ENCODE results near the gene HEPN1. TPM values are rescaled to one million over a fixed set of nuclear protein-coding genes. Genes with fewer than 3 reads are reported as not detected.

The HEPN1 gene
- total RNA-seq, 1 experiment from 2014 or later = not detected

DNA sequence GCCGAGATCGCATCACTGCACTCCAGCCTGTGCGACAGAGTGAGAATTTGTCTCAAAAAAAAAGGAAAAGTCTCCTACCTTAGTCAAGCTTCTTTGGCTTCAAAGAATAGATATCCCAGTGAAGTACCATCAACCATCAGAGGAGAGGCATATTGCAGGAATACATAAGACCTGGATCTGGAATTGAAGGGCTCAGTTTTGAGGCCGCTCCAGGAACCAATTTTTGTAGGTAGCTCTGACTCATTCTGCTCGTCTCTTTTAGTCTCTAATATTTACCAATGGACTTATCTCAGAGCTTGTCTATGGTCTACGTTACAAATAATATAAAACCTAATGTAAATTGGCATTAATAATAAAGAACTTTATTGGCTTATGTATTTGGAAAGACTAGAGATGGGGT, 26.8 kb downstream of the HEPN1 start:
- CTCF ChIA-PET = no interaction called here
- no peak for TF ChIP-seq CTCF (IDR thresholded peaks at IDR 0.05; ENCODE audit: unreplicated experiment)
- Mint-ChIP-seq H3K27ac (ENCODE audit: unreplicated experiment) (no peak overlapping the region), H3K4me3 (ENCODE audit: low read depth, unreplicated experiment) (no peak overlapping the region), H3K4me1 (ENCODE audit: low read depth, unreplicated experiment) (no peaks in the 10 kb centered on the region), H3K27me3 (ENCODE audit: unreplicated experiment) (peaks cover 53% of the 10 kb centered on the region), H3K36me3 (ENCODE audit: insufficient read depth, unreplicated experiment) (no peaks in the 10 kb centered on the region), H3K9me3 (ENCODE audit: low read depth, unreplicated experiment) (no peaks in the 10 kb centered on the region)
- intact Hi-C loops (cut with micrococcal nuclease; ENCODE audit: unreplicated experiment) = no loop called here
- no peak for DNase-seq
- no TSS peak for BruUV-seq (replicated peaks)

DNA sequence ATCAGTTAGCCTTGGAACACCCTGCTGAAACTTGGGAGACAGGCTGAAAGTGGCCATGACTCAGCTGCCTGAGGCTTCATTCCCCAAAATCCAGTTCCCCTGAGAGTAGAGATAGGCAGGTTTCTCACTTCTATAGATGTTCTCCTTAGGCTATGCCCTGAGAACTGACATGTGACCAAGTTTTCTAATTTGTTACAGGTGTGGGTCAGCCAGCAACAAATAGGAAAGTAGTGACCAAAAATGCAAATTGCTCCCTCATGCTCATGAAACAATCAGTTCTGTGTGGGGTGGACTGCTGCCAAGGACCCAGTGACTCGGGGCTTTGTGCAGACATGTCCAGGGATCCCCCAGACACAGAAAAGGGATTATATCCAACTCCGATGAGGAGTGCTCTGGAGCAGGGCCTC, 27.7 kb downstream of the HEPN1 start:
- TF ChIP-seq CTCF (IDR thresholded peaks at IDR 0.05; ENCODE audit: unreplicated experiment) = no peak
- H3K27me3 Mint-ChIP-seq (ENCODE audit: unreplicated experiment) = peaks cover 51% of the 10 kb centered on the region
- intact Hi-C loops (cut with micrococcal nuclease; ENCODE audit: unreplicated experiment) = no loop called here
- CTCF ChIA-PET = no interaction called here
- no TSS peak for BruUV-seq (replicated peaks)
- H3K36me3 Mint-ChIP-seq (ENCODE audit: insufficient read depth, unreplicated experiment) = no peaks in the 10 kb centered on the region
- H3K27ac Mint-ChIP-seq (ENCODE audit: unreplicated experiment) = no peak overlapping the region
- H3K4me1 Mint-ChIP-seq (ENCODE audit: low read depth, unreplicated experiment) = no peaks in the 10 kb centered on the region
- DNase-seq = no peak
- no peak overlapping the region for H3K4me3 Mint-ChIP-seq (ENCODE audit: low read depth, unreplicated experiment)
- no peaks in the 10 kb centered on the region for H3K9me3 Mint-ChIP-seq (ENCODE audit: low read depth, unreplicated experiment)

DNA sequence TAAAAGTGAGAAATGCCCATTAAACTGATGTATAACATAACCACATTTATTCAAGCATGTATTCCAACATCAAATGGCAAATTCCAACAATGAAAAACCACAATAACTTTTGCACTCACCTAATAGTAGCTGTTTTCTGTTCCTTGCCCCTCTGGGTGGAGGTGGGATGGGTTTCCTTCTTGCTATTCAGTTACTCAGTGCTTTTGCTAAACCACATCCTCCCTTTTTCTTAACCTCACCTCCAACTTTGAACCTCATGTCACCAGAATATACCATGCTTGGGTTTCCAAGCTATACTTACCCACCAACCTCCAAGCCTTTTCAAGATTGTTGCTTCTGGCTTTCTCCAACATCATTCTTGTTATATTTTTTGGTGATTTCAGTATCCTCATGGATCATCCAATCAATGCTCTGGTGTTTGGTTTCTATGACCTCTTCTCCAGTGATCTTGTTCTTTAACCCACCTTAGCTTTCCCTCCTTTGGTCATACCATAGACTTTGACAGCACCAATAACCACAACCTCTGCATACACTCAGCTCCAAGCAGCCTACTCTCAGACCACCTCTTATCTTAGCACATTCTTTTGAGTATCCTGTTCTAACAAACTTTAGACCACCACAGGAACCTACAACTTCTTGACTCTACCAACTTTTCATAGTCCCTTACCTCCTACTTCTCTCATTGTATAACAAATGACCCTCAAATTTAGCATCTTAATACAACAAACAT, 31.7 kb downstream of the HEPN1 start:
- no peak overlapping the region for H3K27ac Mint-ChIP-seq (ENCODE audit: unreplicated experiment)
- no peak for DNase-seq
- no peak for TF ChIP-seq CTCF (IDR thresholded peaks at IDR 0.05; ENCODE audit: unreplicated experiment)
- CTCF ChIA-PET = no interaction called here
- H3K36me3 Mint-ChIP-seq (ENCODE audit: insufficient read depth, unreplicated experiment) = no peaks in the 10 kb centered on the region
- H3K4me1 Mint-ChIP-seq (ENCODE audit: low read depth, unreplicated experiment) = no peaks in the 10 kb centered on the region
- H3K27me3 Mint-ChIP-seq (ENCODE audit: unreplicated experiment) = peaks cover 24% of the 10 kb centered on the region
- H3K4me3 Mint-ChIP-seq (ENCODE audit: low read depth, unreplicated experiment) = no peak overlapping the region
- intact Hi-C loops (cut with micrococcal nuclease; ENCODE audit: unreplicated experiment) = no loop called here
- no peaks in the 10 kb centered on the region for H3K9me3 Mint-ChIP-seq (ENCODE audit: low read depth, unreplicated experiment)
- BruUV-seq (replicated peaks) = no TSS peak

DNA sequence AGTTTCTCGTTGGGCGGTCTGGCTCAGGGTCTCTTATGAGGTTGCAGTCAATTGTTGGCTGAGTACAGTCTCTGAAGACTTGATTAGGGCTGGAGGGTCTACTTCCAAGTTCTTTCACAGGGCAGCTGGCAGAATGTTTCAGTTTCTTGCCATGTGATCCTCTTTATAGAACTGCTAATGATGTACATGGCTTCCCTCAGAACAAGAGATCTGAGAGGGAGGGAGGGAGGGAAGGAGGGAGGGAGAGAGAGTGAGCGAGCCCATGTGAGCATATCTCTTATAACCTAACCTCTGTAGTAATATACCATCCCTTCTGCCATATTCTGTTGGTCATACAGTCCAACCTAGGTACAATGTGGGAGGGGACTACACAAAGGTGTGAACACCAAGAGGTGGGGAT, 32.3 kb downstream of the HEPN1 start:
- H3K27ac Mint-ChIP-seq (ENCODE audit: unreplicated experiment) = no peak overlapping the region

More for the DNA sequence above, 32.3 kb downstream of the HEPN1 start:
- intact Hi-C loops (cut with micrococcal nuclease; ENCODE audit: unreplicated experiment) = no loop called here
- Mint-ChIP-seq H3K27me3 (ENCODE audit: unreplicated experiment) (peaks cover 19% of the 10 kb centered on the region), H3K4me3 (ENCODE audit: low read depth, unreplicated experiment) (no peak overlapping the region), H3K4me1 (ENCODE audit: low read depth, unreplicated experiment) (no peaks in the 10 kb centered on the region), H3K9me3 (ENCODE audit: low read depth, unreplicated experiment) (no peaks in the 10 kb centered on the region), H3K36me3 (ENCODE audit: insufficient read depth, unreplicated experiment) (no peaks in the 10 kb centered on the region)
- CTCF ChIA-PET = no interaction called here
- no peak for DNase-seq
- BruUV-seq (replicated peaks) = no TSS peak
- TF ChIP-seq CTCF (IDR thresholded peaks at IDR 0.05; ENCODE audit: unreplicated experiment) = no peak
